ENCODE results near the gene PCDHA1.

DNA sequence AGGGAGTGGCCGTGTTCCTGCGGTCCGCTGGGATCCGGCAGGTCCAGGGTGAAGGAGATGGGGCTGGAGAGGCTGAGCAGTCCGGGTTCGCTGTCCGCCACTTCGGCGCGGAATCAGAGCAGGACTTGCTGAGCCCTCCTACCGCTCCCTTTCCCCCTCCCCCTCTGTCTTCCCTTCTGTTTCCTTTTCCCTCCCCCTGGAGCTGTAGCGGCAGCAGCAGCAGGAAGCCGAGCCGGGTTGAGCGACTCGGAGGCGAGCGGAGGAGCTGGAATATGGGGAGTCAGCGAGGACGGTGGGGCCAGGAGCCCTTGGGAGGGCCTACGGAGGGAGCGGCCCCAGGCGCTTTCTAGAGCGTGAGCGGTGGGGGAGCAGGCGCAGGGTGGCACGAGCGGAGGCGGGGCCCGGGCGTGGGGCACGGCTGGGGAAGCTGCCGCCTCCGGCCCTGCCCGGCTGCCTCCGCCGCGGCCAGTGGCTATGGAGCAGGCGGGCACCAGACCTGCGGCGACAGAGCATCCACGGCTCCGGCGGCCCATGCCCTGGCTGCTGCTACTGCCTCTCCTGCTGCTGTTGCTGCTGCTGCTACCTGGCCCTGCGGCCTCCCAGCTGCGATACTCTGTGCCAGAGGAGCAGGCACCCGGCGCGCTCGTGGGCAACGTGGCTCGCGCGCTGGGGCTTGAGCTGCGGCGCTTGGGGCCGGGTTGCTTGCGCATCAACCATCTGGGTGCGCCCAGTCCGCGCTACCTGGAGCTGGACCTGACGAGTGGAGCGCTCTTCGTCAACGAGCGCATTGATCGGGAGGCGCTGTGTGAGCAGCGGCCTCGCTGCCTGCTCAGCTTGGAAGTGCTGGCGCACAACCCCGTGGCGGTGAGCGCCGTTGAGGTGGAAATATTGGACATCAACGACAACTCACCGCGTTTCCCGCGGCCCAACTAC lies 180.6 kb downstream of the PCDHA1 start, which contains the start of gene PCDHAC2:
- TF ChIP-seq EP300 (IDR thresholded peaks at IDR 0.05; ENCODE audit: borderline replicate concordance) (no peak), CEBPB (IDR thresholded peaks at IDR 0.05) (no peak), RAD21 (IDR thresholded peaks at IDR 0.05; ENCODE audit: low read depth) (no peak), FOXM1 (IDR thresholded peaks at IDR 0.05; ENCODE audit: borderline replicate concordance, low read depth) (no peak), EGR1 (IDR thresholded peaks at IDR 0.05) (no peak), TAF1 (IDR thresholded peaks at IDR 0.05; ENCODE audit: low read depth) (no peak), TEAD4 (IDR thresholded peaks at IDR 0.05) (no peak), USF1 (IDR thresholded peaks at IDR 0.05) (no peak), REST (IDR thresholded peaks at IDR 0.05; ENCODE audit: low read depth) (no peak), YY1 (IDR thresholded peaks at IDR 0.05; ENCODE audit: low read depth) (no peak), CREB1 (IDR thresholded peaks at IDR 0.05; ENCODE audit: low read depth) (no peak), ZBTB7A (IDR thresholded peaks at IDR 0.05; ENCODE audit: low read depth) (no peak), TCF12 (IDR thresholded peaks at IDR 0.05; ENCODE audit: low read depth) (no peak), NFIC (IDR thresholded peaks at IDR 0.05) (no peak)
